ENCODE data around the gene CFAP251.

The CFAP251 gene

DNA sequence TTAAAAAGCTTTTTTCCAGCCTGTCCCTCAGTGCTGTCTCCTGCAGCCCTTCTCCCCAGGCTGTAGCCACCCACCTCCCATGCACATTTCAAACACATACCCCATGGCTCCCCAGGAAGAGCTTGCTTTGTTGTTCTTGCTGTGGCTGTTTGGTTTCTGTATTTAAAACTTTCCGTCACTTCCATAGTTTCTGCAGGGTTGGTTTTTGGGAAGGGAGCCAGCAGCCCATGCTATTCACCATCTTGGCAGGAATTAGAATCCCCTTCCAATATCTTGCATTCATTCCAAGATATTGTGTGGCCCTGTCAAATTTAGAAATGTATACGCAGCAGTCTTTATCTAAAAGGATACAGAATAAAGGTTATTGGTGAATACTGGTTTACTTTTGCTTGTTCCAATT, 29.6 kb downstream of the CFAP251 start:
- no peak for DNase-seq (ENCODE audit: low spot score)

DNA sequence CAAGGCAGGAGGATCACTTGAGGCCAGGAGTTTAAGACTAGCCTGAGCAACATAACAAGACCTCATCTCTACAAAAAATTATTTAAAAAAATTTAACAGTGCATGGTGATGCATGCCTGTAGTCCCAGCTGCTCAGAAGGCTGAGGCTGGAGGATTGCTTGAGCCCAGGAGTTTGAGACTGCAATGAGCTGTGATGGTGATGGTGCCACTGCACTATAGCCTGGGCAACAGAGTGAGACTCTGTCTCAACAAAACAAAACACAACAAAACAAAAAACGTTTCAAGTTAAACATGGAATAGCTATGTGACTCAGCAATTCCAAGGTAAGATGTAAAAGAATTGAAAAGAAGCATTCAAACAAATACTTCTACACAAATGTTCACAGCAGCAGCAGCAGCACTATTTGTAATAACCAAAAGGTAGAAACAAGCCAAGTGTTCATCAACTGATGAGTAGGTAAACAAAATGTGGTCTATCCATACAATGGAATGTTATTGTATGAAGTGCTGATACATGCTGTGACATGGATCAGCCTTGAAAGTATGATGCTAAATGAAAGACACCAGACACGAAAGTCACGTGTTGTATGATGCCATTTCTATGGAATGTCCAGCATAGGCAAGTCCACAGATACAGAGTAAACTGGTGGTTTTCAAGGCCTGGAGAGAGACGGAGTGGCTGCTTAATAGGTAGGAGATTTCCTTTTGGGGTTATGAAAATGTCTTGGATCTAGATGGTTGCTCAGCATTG, 31.4 kb downstream of the CFAP251 start:
- peak; percentile 17 for DNase-seq (ENCODE audit: low spot score)

DNA sequence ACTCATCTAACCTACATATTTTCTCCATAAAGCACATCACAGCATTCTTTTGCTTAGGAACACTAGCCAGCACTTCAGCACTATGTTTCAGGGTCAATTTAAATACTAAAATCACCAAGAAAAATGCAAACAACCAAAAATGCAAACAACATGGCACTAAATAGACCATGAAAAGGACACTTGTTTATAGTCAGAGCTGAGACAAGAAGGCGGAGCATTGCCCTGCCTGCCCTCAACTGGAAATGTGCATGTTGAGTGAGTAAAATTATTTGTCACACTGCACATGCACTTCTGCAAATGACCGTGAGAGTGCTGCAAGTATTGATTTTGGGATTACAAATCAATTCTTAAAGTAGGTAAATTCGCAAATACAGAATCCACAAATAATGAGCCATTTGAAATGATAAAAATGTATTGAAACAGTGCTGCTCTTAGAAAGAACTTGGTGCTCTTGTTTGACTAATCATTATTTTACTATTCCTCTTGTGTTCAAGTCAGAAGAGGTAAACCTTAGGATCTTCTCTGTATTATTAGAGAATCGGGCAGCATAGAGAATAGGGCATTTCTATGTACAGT, 34.8 kb downstream of the CFAP251 start:
- DNase-seq (ENCODE audit: low spot score), result no peak

DNA sequence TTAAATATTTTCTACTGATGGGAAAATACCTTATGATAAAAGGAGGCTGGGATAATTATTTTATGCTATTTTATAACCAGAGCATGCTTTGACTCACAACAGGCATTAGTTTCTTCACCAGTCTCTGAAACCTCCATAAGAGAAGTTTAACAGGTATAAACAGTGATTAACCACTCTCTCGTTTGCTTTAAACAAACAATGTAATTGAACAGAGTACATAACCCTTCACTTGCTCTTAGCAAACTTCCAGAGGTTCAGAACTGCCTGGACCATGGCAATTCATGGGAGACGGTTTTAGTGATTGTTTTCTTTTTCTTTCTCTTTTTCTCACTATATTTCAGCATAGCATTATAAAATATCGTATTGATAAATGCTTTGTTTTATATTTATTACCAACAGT, 35.3 kb downstream of the CFAP251 start:
- no peak for DNase-seq (ENCODE audit: low spot score)

DNA sequence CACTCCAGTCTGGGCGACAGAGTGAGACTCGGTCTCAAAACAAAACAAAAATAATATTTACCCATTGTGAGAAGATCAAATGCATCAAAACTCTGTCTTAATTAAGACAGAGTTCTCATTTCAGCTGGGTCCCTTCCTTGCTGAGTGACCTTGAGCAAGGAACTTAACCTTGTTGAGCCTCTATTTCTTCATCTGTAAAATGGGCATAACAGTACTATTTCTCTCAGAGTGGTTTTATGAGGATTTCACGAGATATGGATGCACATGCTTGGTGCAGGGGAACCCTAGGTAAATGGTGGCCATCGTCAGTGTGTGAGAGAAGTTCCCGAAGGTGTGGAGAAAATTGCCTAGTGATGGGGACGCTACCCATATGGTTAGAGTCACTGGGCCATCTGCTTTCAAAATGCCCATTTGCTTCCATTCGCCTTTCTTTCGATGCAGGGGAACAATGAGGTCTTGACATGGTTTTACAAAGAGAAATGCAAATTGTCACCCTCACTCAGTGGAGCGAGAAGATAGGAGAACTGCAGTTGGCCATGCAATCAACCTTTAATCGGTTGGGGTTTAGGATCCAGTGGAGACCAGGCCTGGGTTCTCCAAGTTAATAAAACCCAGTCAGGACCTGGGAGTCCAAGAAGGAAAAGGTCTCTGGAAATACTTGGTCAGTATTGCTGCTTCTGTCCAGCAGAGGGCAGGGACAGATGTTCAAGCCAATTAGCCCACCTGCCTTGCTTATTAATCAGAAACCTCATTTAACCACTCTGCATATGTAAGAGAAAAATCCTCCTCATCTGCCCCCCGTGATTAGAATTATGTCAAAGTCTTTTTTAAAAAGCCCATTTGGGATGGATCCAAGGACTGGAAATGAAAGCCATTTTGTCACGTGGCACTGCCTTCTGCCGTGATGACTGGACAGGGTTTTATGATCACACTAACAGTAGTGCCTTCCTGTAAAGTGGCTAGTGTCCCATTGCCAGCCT, 37.2 kb downstream of the CFAP251 start:
- peak; percentile 38 for DNase-seq (ENCODE audit: low spot score)

DNA sequence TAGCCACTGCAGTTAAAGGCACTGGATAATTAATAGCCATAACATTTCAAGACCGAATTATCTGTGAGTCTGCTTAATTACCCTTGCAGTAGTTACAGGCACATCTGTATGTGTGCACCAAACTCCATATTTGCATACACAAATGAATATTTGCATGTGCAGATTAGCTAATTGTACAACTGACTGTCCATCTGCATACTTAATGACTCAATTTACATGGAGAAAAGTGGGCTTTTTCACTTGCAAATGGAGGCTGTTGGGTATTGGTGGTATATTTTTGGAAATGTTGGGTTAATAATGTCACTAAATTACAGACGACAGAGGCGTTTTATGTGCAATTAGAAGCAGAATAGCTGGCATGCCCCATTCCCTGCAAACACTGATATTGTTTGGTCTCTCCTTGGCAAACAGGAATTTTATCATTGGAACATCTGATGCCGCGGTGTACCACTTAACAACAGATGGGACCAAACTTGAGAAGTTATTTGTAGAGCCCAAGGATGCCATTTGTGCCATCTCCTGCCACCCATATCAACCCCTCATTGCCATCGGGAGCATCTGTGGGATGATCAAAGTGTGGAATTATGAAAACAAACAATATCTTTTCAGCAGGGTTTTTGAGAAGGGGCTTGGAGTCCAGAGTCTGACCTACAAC, 39.6 kb downstream of the CFAP251 start:
- DNase-seq (ENCODE audit: low spot score), result no peak

DNA sequence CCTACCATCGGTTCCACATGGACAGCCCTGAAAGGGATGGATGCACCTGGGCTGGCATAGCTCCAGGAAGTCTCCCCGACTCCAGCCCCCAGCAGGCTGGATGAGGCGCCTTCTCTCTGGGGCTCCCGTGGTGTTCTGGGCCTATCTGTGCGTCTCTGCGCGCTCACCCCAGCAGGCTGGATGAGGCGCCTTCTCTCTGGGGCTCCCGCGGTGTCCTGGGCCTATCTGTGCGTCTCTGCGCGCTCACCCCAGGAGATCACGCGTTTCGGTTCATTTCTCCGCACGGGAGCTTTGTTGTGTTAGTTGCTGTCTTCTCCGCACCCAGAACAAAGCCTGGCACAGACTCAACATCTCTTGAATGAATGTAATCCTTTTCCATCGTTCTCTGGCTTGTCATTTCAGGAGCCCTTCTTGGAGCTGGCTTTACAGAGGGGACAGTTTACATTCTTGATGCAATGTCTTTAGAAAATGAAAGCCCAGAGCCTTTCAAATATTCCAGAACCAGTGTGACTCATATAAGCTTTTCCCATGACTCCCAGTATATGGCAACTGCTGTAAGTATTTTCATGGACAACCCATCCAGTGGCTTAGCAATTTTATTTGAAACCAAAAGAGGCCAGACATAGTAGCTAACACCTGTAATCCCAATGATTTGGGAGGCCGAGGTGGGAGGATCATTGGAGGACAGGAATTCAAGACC, 40.3 kb downstream of the CFAP251 start:
- peak; percentile 47 for DNase-seq (ENCODE audit: low spot score)

DNA sequence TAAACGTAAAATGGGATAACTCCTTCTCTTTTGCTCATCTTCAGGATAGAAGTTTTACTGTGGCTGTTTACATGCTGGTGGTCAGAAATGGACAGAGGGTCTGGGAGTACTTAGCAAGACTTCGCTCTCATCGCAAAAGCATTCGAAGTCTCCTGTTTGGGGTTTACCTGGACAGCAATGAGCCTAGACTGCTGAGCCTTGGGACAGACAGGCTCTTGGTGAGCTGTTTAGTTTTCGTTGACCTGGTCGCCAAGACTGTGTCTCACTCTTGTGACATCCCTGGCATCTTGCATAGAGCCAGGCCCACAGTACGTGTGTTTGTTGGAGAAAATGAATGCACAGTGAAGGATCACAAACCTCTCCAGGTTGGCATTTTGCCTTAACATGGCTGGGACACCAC, 42.1 kb downstream of the CFAP251 start:
- DNase-seq (ENCODE audit: low spot score), result no peak

DNA sequence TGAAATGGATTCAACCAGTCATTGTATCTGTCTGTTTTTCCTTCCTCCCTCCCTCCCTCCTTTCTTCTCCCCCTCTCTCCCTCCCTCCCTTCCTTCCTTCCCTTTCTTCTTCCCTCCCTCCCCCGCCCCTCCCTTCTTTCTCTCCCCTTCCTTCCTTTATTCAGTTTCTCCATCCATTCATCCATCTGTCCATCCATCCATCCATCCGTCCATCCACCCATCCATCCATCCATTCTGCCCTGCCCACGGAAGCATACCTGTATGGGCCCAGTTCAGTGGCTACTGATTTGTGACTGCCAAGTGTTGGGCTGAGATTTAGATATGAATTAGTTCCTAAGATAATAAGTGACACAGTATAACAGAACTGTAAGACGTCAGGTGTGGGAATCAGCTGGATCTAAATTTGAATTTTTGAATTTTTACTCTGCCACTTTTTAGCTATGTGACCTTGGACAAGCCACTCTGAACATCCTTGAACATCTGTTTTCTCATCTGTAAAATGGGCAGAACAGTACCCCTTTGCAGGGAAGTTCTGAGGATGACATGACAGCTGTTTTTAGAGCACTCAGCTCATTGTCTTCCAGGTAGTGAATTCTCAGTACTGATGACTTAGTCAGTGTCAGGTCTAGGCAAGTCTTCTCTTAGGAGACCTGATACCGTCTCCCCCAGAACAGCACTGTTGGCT, 42.9 kb downstream of the CFAP251 start:
- DNase-seq (ENCODE audit: low spot score), result no peak

DNA sequence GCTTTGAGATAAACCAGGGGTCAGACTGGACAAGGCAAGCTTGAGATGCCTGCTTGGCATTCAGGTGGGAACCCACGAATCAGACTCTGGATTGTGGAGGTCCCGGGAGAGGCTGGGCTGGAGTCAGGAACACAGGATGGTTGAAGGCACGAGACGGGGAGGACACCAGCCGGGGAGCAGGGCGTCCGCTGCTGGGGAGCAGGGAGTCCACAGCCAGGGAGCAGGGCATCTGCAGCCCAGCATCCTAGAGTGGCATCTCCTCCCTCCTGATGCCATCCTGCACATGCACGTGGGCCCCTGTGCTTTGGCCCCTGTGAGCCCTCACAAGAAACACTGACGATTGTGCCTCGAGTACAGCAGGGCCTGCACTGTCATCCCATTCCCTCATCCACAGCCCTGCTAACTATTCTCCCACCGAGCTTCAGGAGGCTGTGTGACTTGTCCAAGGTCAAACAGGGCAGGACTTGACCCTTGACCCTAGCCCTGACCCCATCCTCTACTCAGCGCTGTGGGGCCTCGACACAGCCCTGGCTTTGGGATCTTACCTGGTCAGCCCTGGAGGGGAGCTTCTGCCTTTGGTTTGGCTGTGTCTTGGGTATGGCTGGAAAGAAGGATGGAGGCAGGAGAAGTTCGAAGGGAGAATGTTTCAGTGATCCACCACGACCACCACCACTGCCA, 45.1 kb downstream of the CFAP251 start:
- no peak for DNase-seq (ENCODE audit: low spot score)

DNA sequence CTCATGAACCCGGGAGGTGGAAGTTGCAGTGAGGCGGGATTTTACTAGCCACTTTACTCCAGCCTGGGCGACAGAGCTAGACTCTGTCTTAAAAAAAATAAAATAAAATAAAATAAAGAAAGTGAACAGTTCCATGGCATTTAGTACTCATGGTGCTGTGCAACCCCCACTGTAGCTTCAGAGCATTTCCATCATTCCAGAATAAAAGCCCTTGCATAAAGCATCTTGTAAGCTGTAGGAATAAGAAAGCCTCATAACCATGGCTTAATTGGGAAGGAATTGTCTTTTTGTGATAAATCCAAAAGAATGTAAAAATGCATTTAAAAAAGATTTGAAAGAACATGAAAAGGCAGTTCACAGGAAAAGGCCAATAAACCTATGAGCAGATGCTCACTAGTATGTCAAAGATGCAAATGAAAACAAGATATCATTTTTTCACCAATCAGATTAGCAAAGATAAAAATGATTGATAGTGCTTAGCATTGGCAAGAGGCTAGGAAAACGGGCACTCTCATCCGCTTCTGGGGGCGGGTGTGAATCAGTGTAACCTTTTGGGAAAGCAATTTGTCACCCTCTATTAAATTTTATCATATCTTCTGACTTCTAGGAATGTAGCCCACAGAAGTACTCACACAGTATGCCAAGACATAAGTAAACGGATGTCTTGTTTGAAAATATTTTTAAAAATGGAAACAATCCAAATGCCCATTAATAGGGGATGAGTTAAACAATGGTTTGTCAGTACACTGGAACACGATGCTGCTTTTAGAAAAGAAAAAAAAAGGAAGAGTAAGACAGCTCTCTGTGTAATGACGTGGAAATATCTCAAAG, 46.6 kb downstream of the CFAP251 start:
- peak; percentile 64 for DNase-seq (ENCODE audit: low spot score)

DNA sequence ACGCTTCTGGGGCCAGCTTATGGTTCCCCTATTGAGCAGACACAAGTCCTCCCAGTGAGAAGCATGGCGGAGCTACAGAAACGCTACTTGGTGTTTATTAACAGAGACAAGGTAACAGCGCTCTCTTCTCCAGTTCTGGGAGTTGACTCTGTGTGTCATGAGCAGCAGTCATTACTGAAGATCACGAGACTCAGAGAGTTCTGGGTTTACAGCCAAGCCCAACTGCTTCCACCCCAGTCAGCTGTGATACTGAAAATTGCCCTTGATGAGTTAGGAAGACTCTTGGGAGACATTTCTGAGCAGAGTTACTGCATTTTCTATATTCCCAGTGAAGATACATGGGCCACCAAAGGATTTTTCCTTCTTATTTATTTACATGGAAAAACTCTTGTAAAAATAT, 48.6 kb downstream of the CFAP251 start:
- no peak for DNase-seq (ENCODE audit: low spot score)

DNA sequence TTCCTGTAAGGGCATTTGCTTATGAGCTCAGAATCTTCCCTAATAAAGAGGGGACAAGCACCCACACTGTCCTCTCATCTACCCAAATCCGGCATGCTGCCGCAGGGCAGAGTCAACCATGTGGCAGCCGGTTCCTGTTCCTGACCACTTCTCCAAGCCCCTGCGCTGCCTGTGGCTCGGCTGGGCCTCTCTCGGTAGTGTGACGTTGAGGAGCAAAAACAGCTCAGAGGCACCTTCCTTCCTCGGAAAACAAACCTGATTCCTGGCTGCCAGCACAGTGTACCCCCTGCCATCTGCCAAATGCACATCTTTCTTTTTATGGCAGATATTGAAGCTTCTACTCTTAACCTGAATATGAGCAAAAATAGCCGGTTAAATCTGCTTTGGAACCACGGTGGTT, 50.5 kb downstream of the CFAP251 start:
- DNase-seq (ENCODE audit: low spot score), result no peak

DNA sequence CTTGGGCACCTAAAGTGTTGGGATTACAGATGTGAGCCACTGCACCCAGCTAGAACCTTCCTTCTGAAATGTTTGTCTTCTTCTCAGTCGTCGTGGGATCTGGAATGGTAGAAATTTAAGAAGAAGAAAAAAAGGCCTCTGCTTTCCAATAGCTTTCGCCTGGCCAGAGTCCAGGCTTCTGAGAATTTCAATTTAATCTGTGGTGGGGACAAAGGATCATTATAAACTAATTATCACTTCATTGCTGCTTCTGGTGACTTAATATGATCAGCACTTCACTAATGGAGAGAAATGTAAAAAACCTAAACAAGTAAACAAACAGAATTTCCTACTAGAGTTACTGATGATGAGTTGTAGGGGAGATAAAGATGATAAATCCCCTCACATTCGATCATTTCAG, 51.3 kb downstream of the CFAP251 start:
- no peak for DNase-seq (ENCODE audit: low spot score)

DNA sequence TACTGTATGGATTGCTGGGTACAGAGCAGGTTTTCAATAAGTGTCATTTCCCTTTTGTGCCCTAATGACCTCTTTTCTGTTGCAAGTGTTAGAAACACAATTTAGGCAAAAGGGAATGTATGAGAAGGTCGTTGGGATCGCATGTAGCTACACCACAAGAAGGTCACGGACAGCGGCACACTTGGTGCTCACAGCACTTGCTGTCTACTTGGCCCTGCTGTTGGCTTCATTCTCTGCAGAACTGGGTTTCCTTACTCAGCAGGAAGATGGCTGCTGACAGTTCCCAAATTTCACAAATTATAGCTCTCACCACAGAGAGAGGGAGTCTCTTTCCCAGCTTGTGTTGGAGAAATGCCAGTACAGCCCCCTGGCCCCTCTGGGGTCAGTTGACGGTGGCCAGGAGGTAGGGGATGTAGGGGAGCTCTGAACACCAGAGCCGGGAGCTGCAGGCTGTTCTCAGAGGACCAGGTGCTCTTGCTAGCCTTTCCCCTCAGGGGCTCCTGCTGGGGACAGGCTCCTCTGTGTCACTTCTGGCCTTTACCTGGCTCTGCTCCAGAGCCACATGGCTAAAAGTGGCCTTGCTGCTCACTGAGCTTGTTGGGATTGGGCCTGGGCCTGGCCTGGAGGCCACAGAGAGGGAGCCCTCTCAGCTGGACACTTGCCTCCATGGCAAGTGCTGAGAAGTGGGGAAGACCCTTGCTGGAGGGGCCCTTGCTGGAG, 52.3 kb downstream of the CFAP251 start:
- no peak for DNase-seq (ENCODE audit: low spot score)

DNA sequence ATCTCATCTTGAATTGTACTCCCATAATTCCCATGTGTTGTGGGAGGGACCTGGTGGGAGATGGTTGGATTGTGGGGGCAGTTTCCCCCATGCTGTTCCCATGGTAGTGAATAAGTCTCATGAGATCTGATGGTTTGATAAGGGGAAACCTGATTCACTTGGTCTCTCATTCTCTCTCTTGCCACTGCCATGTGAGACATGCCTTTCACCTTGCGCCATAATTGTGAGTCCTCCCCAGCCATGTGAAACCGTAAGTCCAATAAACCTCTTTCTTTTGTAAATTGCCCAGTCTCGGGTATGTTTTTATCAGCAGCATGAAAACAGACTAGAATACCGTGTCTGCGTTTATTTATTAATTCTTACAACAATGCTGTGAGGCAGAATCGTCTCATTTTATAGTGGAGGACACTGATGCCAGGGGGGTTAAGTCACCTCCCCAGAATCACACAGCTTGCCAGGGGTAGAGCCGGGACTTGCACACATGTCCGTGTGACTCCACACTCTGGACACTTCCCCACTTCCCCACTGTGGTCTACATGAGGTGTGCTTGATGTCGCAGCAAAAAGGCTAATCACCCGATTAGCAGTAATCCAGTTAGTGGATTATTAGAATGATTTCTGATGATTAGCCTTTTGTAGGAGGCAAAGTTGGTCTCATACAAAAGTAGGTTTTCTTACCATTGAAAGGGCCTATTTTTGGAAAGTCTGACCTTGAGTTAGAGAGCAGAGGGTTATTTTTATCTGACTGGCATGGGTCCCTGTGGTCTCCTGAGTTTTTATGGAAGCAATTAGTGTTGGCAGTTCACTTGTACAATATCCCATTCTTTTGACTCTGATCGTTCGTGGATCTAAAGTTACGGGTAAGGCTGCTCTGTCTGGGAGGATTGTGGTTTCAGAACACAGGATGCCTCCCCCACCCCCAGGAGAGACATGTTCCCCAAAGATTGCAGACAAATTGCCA, 55.9 kb downstream of the CFAP251 start:
- DNase-seq (ENCODE audit: low spot score), result no peak

DNA sequence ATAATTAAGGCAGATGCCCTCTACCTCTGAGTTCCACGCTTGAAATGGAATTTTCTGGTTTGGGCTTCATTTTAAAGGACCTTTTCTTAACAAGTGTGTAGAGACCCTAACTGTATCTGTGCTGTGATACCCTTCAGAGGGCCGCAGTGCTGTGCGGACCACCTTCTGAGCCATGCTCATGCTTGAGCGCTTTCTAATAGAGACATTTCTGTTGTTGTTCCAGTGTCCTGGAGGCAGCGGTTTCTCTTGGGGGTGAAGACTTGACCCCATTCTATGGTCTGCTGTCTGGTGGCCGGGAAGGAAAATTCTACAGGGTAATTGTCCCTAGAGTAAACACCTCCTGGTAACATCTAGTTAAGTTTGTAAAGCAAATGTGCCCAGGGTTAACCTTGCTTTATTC, 56.6 kb downstream of the CFAP251 start:
- no peak for DNase-seq (ENCODE audit: low spot score)

DNA sequence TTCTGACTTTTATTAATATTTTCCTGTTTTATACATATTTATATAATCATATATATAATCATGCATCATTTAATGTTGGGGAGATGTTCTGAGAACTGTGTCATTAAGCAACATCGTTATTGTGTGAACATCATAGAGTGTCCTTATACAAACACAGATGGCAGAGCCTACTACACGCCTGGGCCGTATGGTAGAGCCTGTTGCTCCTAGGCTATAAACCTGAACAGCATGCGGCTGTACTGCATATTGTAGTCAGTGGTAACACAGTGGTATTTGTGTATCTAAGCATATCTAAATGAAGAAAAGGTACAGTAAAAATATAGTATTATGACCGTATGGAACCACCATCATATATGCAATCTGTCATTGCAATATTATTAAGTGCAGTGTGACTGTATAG, 58.6 kb downstream of the CFAP251 start:
- DNase-seq (ENCODE audit: low spot score), result no peak

Data from AG08395 (cell line).